HG02981 (cell line): ENCODE results near the gene LCLAT1.
"Not testable (repeated sequence)": the region's sequence is repeated elsewhere in the genome, so short reads cannot be mapped to it uniquely, and the experiment has no call there.

Source experiments
- ATAC-seq: cut with Tn5 transposase; IDR thresholded peaks from one replicate; pipeline ENCODE4 v1.9.1; 2021; ENCODE audit warnings: mild to moderate bottlenecking, moderate library complexity; ENCODE audit not compliant: unreplicated experiment

The LCLAT1 gene

GRCh38 chr2:30512243-30512886 lies 65.3 kb downstream of the LCLAT1 start:
- no peak for ATAC-seq

GRCh38 chr2:30513649-30514048 lies 66.6 kb downstream of the LCLAT1 start:
- ATAC-seq, result not testable (repeated sequence)

- ATAC-seq, result no peak
Observed at GRCh38 chr2:30514134-30514847, 67.2 kb downstream of the LCLAT1 start.

GRCh38 chr2:30514848-30515435 lies 67.9 kb downstream of the LCLAT1 start:
- no peak for ATAC-seq

DNA sequence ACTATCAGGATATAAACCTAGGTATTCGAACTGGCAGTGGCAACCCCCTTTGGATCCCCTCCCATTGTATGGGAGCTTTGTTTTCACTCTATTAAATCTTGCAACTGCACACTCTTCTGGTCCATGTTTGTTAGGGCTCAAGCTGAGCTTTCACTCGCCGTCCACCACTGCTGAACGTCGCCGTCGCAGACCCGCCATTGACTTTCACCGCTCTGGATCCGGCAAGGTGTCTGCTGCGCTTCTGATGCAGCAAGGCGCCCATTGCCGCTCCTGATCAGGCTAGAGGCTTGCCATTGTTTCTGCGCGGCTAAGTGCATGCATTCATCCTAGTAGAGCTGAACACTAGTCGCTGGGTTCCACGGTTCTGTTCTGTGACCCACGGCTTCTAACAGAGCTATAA lies 69.1 kb downstream of the LCLAT1 start:
- ATAC-seq, result no peak

GRCh38 chr2:30519796-30520195 lies 72.8 kb downstream of the LCLAT1 start:
- no peak for ATAC-seq

DNA sequence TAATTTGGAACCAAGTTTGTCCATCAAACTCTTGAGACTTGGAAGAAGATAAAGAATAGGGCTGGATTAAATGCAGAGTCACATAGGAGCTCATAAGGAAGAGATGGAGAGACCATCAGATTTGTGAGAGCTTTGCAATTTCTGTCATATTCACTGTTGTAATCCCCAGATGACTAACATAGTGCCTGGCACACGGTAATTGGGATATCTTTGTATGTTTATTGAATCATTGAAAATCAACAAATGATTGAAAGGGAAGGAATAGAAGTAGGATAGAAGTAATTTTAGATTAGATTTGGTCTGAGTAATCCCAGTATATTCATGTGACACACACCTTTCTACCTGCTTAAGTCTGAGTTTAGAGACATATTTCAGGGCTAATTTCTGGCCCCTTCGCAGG lies 75.4 kb downstream of the LCLAT1 start:
- ATAC-seq, result no peak

GRCh38 chr2:30527411-30527810 lies 80.4 kb downstream of the LCLAT1 start:
- no peak for ATAC-seq

DNA sequence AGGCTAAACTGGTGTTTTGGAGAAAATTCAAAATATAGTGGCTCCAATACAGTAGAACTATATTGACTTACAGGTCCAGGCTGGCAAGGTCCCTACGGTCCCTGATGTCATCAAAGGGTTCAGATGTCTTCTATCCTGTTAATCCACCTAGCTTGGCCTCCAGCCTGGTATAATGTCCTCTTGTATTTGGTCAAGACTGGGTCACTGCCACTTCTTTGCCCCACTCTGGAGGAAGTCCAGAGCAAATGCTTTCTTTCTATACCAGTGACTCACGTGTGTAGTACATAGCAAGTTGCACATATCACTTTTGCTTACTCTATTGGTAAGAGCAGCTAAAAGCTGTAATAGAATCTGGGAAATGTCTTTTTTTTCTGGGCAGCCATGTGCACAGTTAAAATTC lies 80.8 kb downstream of the LCLAT1 start:
- ATAC-seq, result no peak

GRCh38 chr2:30530346-30530745 lies 83.3 kb downstream of the LCLAT1 start:
- ATAC-seq, result no peak

DNA sequence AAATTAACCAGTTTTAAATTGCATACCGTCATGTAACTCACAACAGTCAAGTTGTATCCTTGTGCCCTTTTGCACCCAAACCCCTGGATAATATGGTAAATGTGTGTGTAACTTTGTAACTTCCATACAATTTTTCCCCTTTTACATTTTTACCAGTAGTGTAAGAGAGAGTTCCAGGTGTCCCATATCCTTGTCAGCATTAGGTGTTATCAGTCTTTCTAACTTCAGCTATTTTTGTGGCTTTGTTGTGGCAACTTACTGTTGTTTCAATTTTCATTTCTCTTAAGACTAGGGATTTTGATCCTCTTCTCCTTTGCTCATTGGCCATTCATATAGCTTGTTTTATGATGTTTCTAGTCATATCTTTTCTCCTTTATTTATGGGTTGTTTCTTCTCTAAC lies 94.6 kb downstream of the LCLAT1 start:
- no peak for ATAC-seq

- ATAC-seq, result no peak
Observed at GRCh38 chr2:30545875-30546274, 98.8 kb downstream of the LCLAT1 start.

DNA sequence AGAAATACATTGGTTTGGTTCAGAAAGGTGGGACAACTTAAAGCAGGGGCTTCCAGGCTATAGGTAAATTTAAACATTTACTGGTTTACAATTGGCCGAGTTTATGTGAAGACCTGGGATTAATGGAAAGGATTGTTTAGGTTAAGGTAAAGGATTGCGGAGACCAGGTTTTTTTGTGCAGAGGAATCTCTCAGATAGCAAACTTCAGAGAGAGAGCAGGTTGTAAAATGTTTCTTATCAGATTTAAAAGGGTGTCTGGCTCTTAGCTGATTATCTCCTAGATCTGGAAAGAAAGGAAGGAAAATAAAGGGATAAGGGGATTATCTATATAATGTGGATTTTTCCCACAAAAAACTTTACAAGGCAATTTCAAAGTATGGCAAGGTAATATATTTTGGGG lies 101.3 kb downstream of the LCLAT1 start:
- ATAC-seq, result no peak

- no peak for ATAC-seq
Observed at GRCh38 chr2:30549096-30549495, 102.0 kb downstream of the LCLAT1 start.

GRCh38 chr2:30559544-30560275 lies 112.7 kb downstream of the LCLAT1 start:
- ATAC-seq, result no peak

DNA sequence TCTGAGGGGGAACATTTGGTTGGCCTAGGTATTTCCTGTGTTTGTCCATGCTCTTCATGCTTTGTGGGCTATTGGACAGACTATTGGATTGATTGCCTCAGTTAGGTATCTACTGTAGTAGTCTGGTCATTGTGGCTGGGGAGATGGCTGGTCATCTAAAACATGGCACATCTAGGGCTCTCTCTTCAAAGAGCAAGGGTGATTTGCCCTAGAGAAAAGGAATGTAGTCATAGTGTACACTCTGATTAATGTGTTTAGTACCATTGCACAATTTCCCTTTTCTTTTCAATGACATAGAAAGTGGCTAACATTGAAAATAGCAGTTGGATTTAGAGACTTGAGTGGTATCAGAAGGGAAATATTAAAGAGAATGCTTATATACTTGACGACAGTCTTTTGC lies 114.3 kb downstream of the LCLAT1 start:
- no peak for ATAC-seq

- no peak for ATAC-seq
Observed at GRCh38 chr2:30565851-30566358, 118.9 kb downstream of the LCLAT1 start.

DNA sequence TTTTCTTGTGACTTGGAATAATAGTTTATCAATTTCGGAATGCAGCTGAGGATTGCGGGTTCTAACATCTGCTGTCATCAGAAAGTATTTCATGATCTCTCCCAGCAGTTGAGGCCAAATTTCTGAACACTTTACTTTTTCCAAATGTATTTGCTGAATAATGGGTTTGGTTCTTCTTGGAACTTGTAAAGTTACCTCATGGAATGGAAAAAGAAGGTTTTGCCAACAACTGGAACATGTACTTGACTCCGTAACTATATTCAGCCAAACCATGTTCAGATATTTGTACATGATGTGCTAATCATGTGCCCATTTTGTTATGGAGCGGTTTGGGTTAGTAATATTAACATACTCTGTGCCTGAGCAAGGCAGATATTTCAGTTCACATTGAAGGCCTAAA lies 119.6 kb downstream of the LCLAT1 start:
- ATAC-seq, result no peak

GRCh38 chr2:30567317-30567716 lies 120.3 kb downstream of the LCLAT1 start:
- no peak for ATAC-seq

- ATAC-seq, result no peak
Observed at GRCh38 chr2:30569946-30570345, 122.9 kb downstream of the LCLAT1 start.

GRCh38 chr2:30577151-30577550 lies 130.1 kb downstream of the LCLAT1 start:
- ATAC-seq, result no peak
